Natural killer cell (primary cell): ENCODE data around the gene MUC2. TPM values are rescaled to one million over a fixed set of nuclear protein-coding genes. Genes with fewer than 3 reads are reported as not detected.

ENCODE experiments used
- ATAC-seq, 3 donors: fragments of 150-1000 bp in 2 of 3; fragments of 200-7000 bp in 1 of 3; cut with Tn5 transposase; 1 replicate in 1 of 3; 2 replicates in 2 of 3; pipeline ENCODE4 v1.10.0; 2021; ENCODE audit warnings: mild to moderate bottlenecking in 2 of 3, moderate library complexity in 2 of 3
- DNase-seq, 2 donors: peaks; one replicate each; pipeline versions ENCODE4 v3.0.0 to v3.0.0-alpha.2; 2013 to 2021; ENCODE audit warnings: mixed read lengths in 1 of 2
- H3K27ac ChIP-seq: one replicate; pipeline ENCODE4 v1.5.1; 2013; ENCODE audit warnings: mild to moderate bottlenecking, low read length
- H3K27me3 ChIP-seq: one replicate; pipeline ENCODE4 v1.6.1; 2013; ENCODE audit warnings: low read length; ENCODE audit not compliant: control insufficient read depth, insufficient read depth
- H3K36me3 ChIP-seq: one replicate; pipeline ENCODE4 v1.6.1; 2013; ENCODE audit warnings: low read length; ENCODE audit not compliant: control insufficient read depth, insufficient read depth
- H3K4me1 ChIP-seq: one replicate; pipeline ENCODE4 v1.6.1; 2013; ENCODE audit warnings: low read length; ENCODE audit not compliant: control insufficient read depth, insufficient read depth
- H3K4me3 ChIP-seq: one replicate; pipeline ENCODE4 v1.5.1; 2013; ENCODE audit warnings: low read length
- H3K9me3 ChIP-seq: one replicate; pipeline ENCODE4 v1.6.1; 2013; ENCODE audit warnings: low read length; ENCODE audit not compliant: control insufficient read depth, insufficient read depth
- H3K27ac Mint-ChIP-seq, 2 donors: one replicate each; pipeline ENCODE4 v1.8.0; 2022; ENCODE audit warnings: mild to moderate bottlenecking in 2 of 2, mixed read lengths in 2 of 2, moderate library complexity in 1 of 2
- H3K27me3 Mint-ChIP-seq, 2 donors: one replicate each; pipeline ENCODE4 v1.8.0; 2022; ENCODE audit warnings: low read depth in 2 of 2, mixed read lengths in 2 of 2
- H3K36me3 Mint-ChIP-seq: one replicate; pipeline ENCODE4 v1.8.0; 2022; ENCODE audit warnings: mixed read lengths
- H3K4me1 Mint-ChIP-seq, 2 donors: one replicate each; pipeline ENCODE4 v1.8.0; 2022; ENCODE audit warnings: mixed read lengths in 2 of 2
- H3K4me3 Mint-ChIP-seq: one replicate; pipeline ENCODE4 v1.8.0; 2022; ENCODE audit warnings: mild to moderate bottlenecking, moderate library complexity, mixed read lengths
- H3K9me3 Mint-ChIP-seq, 2 donors: one replicate each; pipeline ENCODE4 v1.8.0; 2022; ENCODE audit warnings: mixed read lengths in 2 of 2
- WGBS: methylation state at CpG from one replicate; pipeline ENCODE4 v1.1.7; 2013; ENCODE audit warnings: missing lambda C conversion rate; ENCODE audit not compliant: insufficient coverage; 5-methylcytosine and 5-hydroxymethylcytosine counted together
- intact Hi-C: fragments of 100-400 bp; cut with micrococcal nuclease; formaldehyde crosslinking; loops from one replicate; pipeline ENCODE4 v1.14.2; 2022
- total RNA-seq, 4 donors: library from RNA; stranded (reverse); fragments of 120-200 nt in 1 of 4; gene quantifications; one replicate each; pipeline versions ENCODE4 v1.2.3 to v1.2.4, GENCODE V29; 2013 to 2022
- TF ChIP-seq, protein P1 (sequence below): fragments of 200-600 bp; IDR thresholded peaks from one replicate; pipeline ENCODE4 v1.8.0; 2022; ENCODE audit warnings: antibody characterized with exemption

MUC2 gene
- total RNA-seq, 3 donors from 2014 or later (not counting 1 experiment from before 2014, with no cell fraction given), result not detected

DNA sequence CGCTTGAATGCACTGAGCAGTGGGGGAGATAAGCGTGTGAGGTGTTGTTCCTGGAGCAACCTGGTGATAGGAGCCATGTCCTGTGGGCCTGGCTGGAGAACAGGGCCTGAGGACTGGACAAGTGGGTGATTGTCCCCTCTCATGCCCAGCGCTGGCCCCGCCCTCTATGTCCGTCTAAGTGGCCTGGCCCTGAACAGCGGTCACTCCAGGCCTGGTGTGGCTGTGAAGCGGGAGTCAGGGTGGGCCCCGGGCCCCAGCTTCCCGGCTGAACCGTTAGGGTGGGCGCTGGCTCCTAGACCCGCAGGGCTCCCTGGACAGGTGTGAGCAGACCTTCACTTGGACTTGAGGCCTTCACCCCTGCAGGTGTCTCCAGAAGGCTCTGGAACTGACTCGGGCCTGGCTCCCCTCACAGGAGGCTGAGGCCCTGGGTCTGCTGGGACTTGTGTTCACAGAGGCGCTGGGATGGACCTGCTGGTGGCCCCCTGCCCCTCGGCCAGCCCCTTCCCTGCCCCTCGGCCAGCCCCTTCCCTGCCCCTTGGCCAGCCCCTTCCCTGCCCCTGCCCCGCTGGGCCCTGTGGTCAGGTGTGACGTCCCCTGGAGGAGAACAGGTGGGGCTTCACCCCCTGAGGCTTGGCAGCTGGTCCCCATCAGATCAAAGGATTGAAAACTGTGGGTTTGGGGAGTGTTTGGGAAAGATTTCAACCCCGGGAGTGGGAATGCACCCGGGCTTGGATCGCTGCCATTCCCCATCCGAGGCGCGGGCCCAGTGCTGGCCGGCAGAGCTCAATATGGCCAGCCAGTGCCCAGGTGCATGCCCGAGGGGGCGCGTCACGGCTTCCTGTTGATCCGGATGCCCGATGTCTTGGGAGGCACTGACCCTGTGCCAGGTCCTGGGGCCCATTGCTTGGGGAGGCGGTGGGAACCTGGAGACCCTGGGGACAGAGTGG, 34.9 kb upstream of the MUC2 start:
- H3K9me3 Mint-ChIP-seq, result no peaks in the 10 kb centered on the region
- H3K36me3 ChIP-seq, result no peaks in the 10 kb centered on the region
- H3K27ac Mint-ChIP-seq, result no peak overlapping the region
- DNase-seq (no peak), ATAC-seq (no peak)
- no peaks in the 10 kb centered on the region for H3K27me3 ChIP-seq
- no peaks in the 10 kb centered on the region for H3K27me3 Mint-ChIP-seq
- no peak overlapping the region for H3K4me3 Mint-ChIP-seq
- 96% methylated on average over 32 of the region's 32 CpGs for WGBS
- H3K27ac ChIP-seq, result no peak overlapping the region
- TF ChIP-seq, protein P1, sequence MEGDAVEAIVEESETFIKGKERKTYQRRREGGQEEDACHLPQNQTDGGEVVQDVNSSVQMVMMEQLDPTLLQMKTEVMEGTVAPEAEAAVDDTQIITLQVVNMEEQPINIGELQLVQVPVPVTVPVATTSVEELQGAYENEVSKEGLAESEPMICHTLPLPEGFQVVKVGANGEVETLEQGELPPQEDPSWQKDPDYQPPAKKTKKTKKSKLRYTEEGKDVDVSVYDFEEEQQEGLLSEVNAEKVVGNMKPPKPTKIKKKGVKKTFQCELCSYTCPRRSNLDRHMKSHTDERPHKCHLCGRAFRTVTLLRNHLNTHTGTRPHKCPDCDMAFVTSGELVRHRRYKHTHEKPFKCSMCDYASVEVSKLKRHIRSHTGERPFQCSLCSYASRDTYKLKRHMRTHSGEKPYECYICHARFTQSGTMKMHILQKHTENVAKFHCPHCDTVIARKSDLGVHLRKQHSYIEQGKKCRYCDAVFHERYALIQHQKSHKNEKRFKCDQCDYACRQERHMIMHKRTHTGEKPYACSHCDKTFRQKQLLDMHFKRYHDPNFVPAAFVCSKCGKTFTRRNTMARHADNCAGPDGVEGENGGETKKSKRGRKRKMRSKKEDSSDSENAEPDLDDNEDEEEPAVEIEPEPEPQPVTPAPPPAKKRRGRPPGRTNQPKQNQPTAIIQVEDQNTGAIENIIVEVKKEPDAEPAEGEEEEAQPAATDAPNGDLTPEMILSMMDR, result no peak
- no peak overlapping the region for H3K4me3 ChIP-seq
- no peaks in the 10 kb centered on the region for H3K36me3 Mint-ChIP-seq
- no peaks in the 10 kb centered on the region for H3K9me3 ChIP-seq
- intact Hi-C loops, result no loop called here
- no peaks in the 10 kb centered on the region for H3K4me1 ChIP-seq
- H3K4me1 Mint-ChIP-seq, result no peaks in the 10 kb centered on the region

DNA sequence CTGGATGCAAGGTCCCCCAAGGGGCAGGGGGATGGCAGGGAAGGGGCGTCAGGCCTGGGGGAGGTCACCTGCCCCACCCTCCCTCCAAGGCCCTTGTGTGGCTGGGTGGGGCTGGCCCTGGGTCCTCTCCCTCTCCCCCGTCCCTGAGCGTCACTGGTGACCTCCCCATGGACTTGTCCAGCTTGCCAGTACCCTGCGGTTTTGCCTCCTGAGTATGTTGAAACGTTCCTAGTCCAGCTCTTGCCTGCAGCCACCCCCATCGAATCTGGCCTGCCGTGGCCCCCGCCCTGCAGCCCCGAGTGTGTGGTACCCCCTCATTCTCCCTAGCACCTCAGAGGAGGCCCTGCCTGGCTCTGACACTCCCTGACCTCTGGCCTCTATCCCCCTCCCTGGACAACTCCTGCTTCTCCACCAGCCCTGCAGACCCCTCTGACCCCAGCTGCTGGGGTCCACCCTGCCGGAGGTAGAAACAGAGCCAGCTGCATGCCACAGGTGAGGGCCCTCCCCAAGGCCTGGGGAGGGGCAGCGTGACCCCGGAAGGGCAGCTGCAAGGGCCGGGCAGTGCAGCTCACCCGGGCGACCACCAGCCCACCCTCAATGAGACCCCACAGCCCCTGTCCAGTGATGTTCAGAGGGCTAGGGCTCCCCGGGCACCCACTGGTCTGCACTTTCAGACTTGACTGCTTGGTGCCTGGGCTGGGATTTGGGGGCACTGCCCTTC, 34.1 kb upstream of the MUC2 start:
- no peak overlapping the region for H3K4me3 ChIP-seq
- no peak overlapping the region for H3K4me3 Mint-ChIP-seq
- WGBS, result 89% methylated on average over 16 of the region's 16 CpGs
- ATAC-seq (no peak), DNase-seq (no peak)
- H3K27ac Mint-ChIP-seq, result no peak overlapping the region
- no peaks in the 10 kb centered on the region for H3K9me3 Mint-ChIP-seq
- no peak overlapping the region for H3K27ac ChIP-seq
- H3K36me3 Mint-ChIP-seq, result no peaks in the 10 kb centered on the region
- H3K4me1 Mint-ChIP-seq, result no peaks in the 10 kb centered on the region
- no peaks in the 10 kb centered on the region for H3K36me3 ChIP-seq
- H3K27me3 Mint-ChIP-seq, result no peaks in the 10 kb centered on the region
- no peaks in the 10 kb centered on the region for H3K27me3 ChIP-seq
- H3K9me3 ChIP-seq, result no peaks in the 10 kb centered on the region
- intact Hi-C loops, result no loop called here
- TF ChIP-seq, protein P1, result no peak
- no peaks in the 10 kb centered on the region for H3K4me1 ChIP-seq

DNA sequence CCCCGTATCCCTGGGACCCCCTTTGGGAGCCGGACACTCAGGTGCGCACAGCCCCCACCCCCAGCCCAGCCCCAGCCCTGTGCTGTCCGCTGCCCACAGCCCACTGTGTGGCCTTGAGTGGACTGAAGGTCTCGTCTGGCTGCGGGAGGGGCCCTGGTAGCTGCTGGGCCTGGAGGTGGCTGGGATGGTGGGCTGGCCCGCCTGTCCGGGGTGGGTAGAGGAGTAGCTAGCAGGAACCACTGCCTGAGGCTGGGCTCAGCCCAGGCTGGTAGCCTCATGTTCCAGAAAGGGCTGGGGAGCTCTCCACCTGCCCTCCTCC, 33.6 kb upstream of the MUC2 start:
- no peak for ATAC-seq

More for the DNA sequence above, 33.6 kb upstream of the MUC2 start:
- Histone ChIP-seq H3K9me3 (no peaks in the 10 kb centered on the region), H3K4me3 (no peak overlapping the region), H3K4me1 (peaks cover 4% of the 10 kb centered on the region), H3K36me3 (no peaks in the 10 kb centered on the region), H3K27me3 (no peaks in the 10 kb centered on the region), H3K27ac (no peak overlapping the region)
- peaks cover 2 to 3% of the 10 kb centered on the region in 2 donors for H3K4me1 Mint-ChIP-seq
- TF ChIP-seq, protein P1, result no peak
- no peaks in the 10 kb centered on the region for H3K36me3 Mint-ChIP-seq
- intact Hi-C loops, result no loop called here
- H3K9me3 Mint-ChIP-seq, result no peaks in the 10 kb centered on the region
- no peak for DNase-seq
- no peak overlapping the region for H3K4me3 Mint-ChIP-seq
- 87% methylated on average over 8 of the region's 8 CpGs for WGBS
- H3K27ac Mint-ChIP-seq, result no peak overlapping the region
- no peaks in the 10 kb centered on the region for H3K27me3 Mint-ChIP-seq
